Measurements from ENCODE around the gene PROX1.

Gene PROX1

GRCh38 chr1:214028649-214029406, 41.1 kb downstream of the PROX1 start:
- no peak for DNase-seq (ENCODE audit: low read depth)
- TF ChIP-seq CTCF (conservative IDR thresholded peaks at IDR 0.05; ENCODE audit: low read length), result no peak
- H3K4me3 ChIP-seq (ENCODE audit: low read length), result no peak overlapping the region

- no peak overlapping the region for H3K4me3 ChIP-seq (ENCODE audit: low read length)
- no peak for TF ChIP-seq CTCF (conservative IDR thresholded peaks at IDR 0.05; ENCODE audit: low read length)
- DNase-seq (ENCODE audit: low read depth), result peak; percentile 2
These were observed 42.0 kb downstream of the PROX1 start for GRCh38 chr1:214029796-214030195.

- no peak for TF ChIP-seq CTCF (conservative IDR thresholded peaks at IDR 0.05; ENCODE audit: low read length)
- H3K4me3 ChIP-seq (ENCODE audit: low read length), result no peak overlapping the region
- DNase-seq (ENCODE audit: low read depth), result no peak
These were observed 43.5 kb downstream of the PROX1 start for GRCh38 chr1:214031267-214031650.

- no peak overlapping the region for H3K4me3 ChIP-seq (ENCODE audit: low read length)
- TF ChIP-seq CTCF (conservative IDR thresholded peaks at IDR 0.05; ENCODE audit: low read length), result no peak
- DNase-seq (ENCODE audit: low read depth), result no peak
These were observed 49.7 kb downstream of the PROX1 start for GRCh38 chr1:214037468-214037867.

- TF ChIP-seq CTCF (conservative IDR thresholded peaks at IDR 0.05; ENCODE audit: low read length), result no peak
- no peak for DNase-seq (ENCODE audit: low read depth)
- H3K4me3 ChIP-seq (ENCODE audit: low read length), result no peak overlapping the region
These were observed 51.7 kb downstream of the PROX1 start for GRCh38 chr1:214039394-214040018.

GRCh38 chr1:214043167-214043566, 55.4 kb downstream of the PROX1 start:
- DNase-seq (ENCODE audit: low read depth), result no peak
- no peak for TF ChIP-seq CTCF (conservative IDR thresholded peaks at IDR 0.05; ENCODE audit: low read length)

More at GRCh38 chr1:214043167-214043566, 55.4 kb downstream of the PROX1 start:
- no peak overlapping the region for H3K4me3 ChIP-seq (ENCODE audit: low read length)
